SK-N-MC (cell line): ENCODE results near the gene CMTM3.

ENCODE experiments used
- FOXP2 ChIP-seq: optimal IDR thresholded peaks from 2 replicates; pipeline ENCODE3; 2011; ENCODE audit warnings: mild to moderate bottlenecking, moderate library complexity; ENCODE audit not compliant: insufficient read depth; ENCODE audit errors: extremely low read length, control extremely low read depth
- POLR2AphosphoS5 ChIP-seq: IDR thresholded peaks from 2 replicates; pipeline ENCODE4 v1.6.1; 2012; ENCODE audit warnings: mild to moderate bottlenecking, low read depth, low read length, borderline replicate concordance

DNA sequence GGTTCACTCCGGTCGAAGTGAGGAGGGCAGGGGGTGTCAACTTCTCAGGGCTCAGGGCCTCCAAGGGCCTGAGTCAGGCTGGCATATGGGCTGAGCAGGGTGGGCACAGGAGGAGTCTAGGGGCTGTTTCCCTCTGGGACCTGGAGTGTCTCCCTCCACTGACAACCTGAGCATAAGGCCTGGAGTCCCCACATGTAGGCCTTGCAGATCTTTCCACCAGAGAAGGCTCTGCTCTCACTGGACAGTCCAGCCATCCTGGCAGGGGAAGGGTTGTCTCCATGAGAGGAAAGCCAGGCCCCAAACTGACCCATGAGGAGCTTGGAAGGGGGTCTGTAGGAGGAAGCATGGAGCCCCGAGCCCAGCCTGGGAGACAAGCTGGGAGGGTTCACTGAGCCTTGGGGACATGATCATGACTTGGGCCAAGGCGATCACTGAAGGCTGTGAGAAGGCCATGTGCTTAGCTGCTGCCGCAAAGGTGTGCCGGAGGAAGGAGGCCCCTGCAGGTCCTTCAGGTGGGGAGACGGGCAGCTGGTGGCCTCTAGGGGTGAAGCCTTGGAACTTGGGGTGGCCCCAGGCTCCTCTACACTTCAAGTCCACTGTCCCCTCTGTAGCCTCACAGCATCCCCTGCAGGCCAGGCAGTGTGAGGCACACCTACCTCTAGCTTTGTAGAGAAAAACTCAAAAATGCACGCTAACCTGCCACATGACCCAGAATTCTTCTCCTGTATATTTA lies 15.4 kb upstream of the CMTM3 start:
- TF ChIP-seq POLR2AphosphoS5 (no peak), FOXP2 (no peak)
